Measurements from ENCODE around the gene FOXO3. TPM values are rescaled to one million over a fixed set of nuclear protein-coding genes. Genes with fewer than 3 reads are reported as not detected.

The FOXO3 gene
- 10 to 100 TPM in 1 of 2 donors, 1 to 10 TPM in 1; 9.6 to 15.3 TPM for polyA plus RNA-seq

- H3K4me1 ChIP-seq (ENCODE audit: control insufficient read depth in 2 of 2, insufficient read depth in 2 of 2, low read length in 1 of 2), result peaks cover 0 to 2% of the 10 kb centered on the region in 2 donors
- no peaks in the 10 kb centered on the region for H3K36me3 ChIP-seq (ENCODE audit: control insufficient read depth in 2 of 2, insufficient read depth in 2 of 2, low read length in 1 of 2)
- 2 to 3% methylated on average over 76 to 109 of the region's 110 CpGs for WGBS, 2 donors
- H3K4me3 ChIP-seq (ENCODE audit: low read depth in 1 of 2, low read length in 2 of 2), result peak within 1 kb of the TSS; percentile 86 to 89
- no peaks in the 10 kb centered on the region for H3K27me3 ChIP-seq (ENCODE audit: control insufficient read depth in 1 of 2, insufficient read depth in 2 of 2, low read length in 2 of 2)
- H3K9me3 ChIP-seq (ENCODE audit: control insufficient read depth in 2 of 2, insufficient read depth in 1 of 2, low read depth in 1 of 2, low read length in 1 of 2), result no peaks in the 10 kb centered on the region
- H3K27ac ChIP-seq (ENCODE audit: low read depth in 2 of 2, low read length in 1 of 2), result peak within 1 kb of the TSS; percentile 91 to 99
Measured at GRCh38 chr6:108560463-108561308, at the start of gene FOXO3. Gene FOXO3, plus strand, starts transcription at chr6:108560917. Its CDS starts 292 bp downstream, at chr6:108561209.

DNA sequence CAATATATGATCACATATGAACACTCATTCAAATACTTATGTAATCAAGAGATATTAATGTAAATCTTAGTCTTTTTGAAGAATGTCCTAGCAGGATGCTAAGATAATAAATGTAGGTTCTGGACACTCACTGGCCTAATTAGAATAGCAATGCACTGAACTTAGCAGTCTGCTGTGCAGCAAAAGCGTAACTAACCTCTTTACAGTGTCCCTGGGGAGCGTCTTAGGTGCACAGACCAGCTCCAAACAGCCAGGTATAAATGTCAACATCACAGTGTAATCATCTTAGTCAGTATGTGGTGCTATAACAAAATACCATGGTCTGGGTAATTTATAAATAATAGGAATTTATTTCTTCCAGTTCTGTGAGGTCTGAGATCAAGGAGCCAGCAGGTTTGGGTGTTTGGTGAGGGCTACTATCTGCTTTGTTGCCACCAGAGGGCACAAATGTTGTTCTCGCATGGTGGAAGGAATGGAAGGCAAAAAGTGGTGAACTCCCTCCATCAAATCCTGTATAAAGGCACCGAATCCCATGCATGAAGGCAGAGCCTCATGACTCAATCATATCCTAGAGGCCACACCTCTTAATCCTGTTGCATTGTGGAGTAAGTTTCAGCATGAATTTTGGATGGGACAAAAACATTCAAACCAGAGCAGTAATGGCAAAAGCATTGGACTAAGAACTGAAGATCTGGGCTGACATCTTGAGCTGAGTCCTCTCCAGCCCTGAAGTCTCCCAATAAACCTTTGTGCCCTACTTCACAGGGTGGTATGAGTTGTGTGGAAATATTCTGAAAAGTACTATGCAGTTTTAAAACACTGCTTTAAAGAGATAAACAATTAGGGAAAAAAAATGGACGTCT, 41.8 kb upstream of the FOXO3 start:
- Histone ChIP-seq H3K4me1 (ENCODE audit: control insufficient read depth in 2 of 2, insufficient read depth in 2 of 2, low read length in 1 of 2) (no peaks in the 10 kb centered on the region), H3K27ac (ENCODE audit: low read depth in 2 of 2, low read length in 1 of 2) (no peak overlapping the region), H3K4me3 (ENCODE audit: low read depth in 1 of 2, low read length in 2 of 2) (no peak overlapping the region), H3K27me3 (ENCODE audit: control insufficient read depth in 1 of 2, insufficient read depth in 2 of 2, low read length in 2 of 2) (no peaks in the 10 kb centered on the region), H3K9me3 (ENCODE audit: control insufficient read depth in 2 of 2, insufficient read depth in 1 of 2, low read depth in 1 of 2, low read length in 1 of 2) (no peaks in the 10 kb centered on the region), H3K36me3 (ENCODE audit: control insufficient read depth in 2 of 2, insufficient read depth in 2 of 2, low read length in 1 of 2) (peaks cover 0 to 2% of the 10 kb centered on the region in 2 donors)
- WGBS, 2 donors, result 78 to 79% methylated on average over 5 of the region's 5 CpGs

DNA sequence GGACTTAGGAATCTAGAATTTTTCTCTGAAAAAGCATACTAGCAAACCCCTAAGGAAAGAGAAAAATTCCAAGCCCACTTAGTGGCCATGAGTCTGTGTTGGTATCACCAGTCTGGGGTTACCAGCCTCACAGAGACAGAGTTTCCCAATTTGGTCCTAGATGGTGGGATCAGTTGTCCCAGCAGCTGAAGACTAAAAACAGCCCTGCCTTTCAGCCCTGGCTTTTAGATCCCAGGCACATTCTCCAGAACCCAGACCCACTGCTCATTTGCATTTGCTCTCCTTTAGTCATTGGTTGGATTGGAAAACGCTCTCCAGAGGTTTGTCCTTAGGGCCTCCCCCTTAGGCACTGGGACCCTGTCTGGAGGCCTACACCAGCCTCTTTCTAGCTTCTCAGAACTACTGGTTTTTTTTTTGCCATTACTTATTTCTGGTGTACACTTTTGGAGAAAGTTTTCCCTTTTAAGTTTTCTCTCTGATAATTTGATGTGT, 39.1 kb upstream of the FOXO3 start:
- H3K27me3 ChIP-seq (ENCODE audit: control insufficient read depth in 1 of 2, insufficient read depth in 2 of 2, low read length in 2 of 2), result no peaks in the 10 kb centered on the region
- no peaks in the 10 kb centered on the region for H3K9me3 ChIP-seq (ENCODE audit: control insufficient read depth in 2 of 2, insufficient read depth in 1 of 2, low read depth in 1 of 2, low read length in 1 of 2)
- 91 to 96% methylated on average over 1 of the region's 1 CpG for WGBS, 2 donors
- H3K4me3 ChIP-seq (ENCODE audit: low read depth in 1 of 2, low read length in 2 of 2), result no peak overlapping the region
- H3K4me1 ChIP-seq (ENCODE audit: control insufficient read depth in 2 of 2, insufficient read depth in 2 of 2, low read length in 1 of 2), result no peaks in the 10 kb centered on the region
- peaks cover 0 to 2% of the 10 kb centered on the region in 2 donors for H3K36me3 ChIP-seq (ENCODE audit: control insufficient read depth in 2 of 2, insufficient read depth in 2 of 2, low read length in 1 of 2)
- H3K27ac ChIP-seq (ENCODE audit: low read depth in 2 of 2, low read length in 1 of 2), result no peak overlapping the region

DNA sequence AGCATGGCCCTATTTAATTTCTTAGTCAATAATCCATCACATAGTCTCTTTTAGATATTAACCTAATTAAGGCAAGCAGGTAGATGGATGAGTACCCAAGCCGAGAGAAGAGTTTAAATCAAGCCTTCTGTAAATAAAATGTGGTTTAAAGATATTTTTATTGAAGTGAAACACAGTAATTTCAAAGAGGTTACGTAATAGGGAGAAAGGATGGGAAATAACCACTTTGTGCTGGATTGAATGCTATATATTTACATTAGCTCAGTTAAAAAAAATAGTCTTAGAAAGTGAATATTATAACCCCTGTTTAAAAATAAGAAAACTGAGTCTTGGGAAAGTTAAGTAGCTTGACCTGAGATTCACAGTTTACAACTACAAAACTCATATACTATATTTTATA, 37.0 kb upstream of the FOXO3 start:
- 83 to 86% methylated on average over 2 of the region's 2 CpGs for WGBS, 2 donors
- Histone ChIP-seq H3K4me3 (ENCODE audit: low read depth in 1 of 2, low read length in 2 of 2) (no peak overlapping the region), H3K27ac (ENCODE audit: low read depth in 2 of 2, low read length in 1 of 2) (no peak overlapping the region), H3K36me3 (ENCODE audit: control insufficient read depth in 2 of 2, insufficient read depth in 2 of 2, low read length in 1 of 2) (peaks cover 0 to 2% of the 10 kb centered on the region in 2 donors), H3K9me3 (ENCODE audit: control insufficient read depth in 2 of 2, insufficient read depth in 1 of 2, low read depth in 1 of 2, low read length in 1 of 2) (no peaks in the 10 kb centered on the region), H3K4me1 (ENCODE audit: control insufficient read depth in 2 of 2, insufficient read depth in 2 of 2, low read length in 1 of 2) (no peaks in the 10 kb centered on the region), H3K27me3 (ENCODE audit: control insufficient read depth in 1 of 2, insufficient read depth in 2 of 2, low read length in 2 of 2) (no peaks in the 10 kb centered on the region)

DNA sequence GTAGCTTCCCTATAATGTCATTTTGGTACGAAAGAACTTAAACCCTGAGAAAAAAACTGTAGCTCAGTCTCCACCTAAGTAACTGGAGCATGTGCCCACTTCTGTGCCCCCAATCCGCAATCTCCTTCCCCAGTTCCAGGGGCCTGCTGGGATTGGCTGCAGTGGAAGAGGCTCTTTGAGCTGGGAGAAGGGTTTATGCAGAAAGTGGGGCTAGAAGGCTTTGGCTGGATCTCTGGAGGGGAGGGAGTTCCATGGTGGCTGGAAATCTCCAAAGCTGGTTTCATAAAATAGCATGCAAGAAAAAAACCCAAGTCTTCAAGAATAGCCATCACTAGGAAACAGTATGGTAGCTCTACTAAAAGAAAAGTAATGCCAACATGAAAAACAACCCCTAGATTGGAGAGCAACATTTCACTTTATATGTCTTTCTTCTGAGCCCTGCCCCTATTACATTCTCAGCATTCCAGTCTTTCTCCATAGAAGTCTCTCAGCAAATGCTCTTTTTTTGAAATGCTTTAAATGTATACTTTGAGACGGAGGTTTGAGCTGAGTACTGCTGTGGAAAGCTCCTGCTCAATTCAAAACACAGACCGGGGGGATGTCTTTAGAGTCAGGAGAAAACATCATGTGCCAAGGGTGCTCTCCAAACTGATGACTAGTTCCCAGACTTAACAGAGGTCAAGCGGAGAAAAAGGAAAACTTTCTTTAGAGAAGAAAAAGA, 36.0 kb upstream of the FOXO3 start:
- H3K4me3 ChIP-seq (ENCODE audit: low read depth in 1 of 2, low read length in 2 of 2), result no peak overlapping the region
- H3K27me3 ChIP-seq (ENCODE audit: control insufficient read depth in 1 of 2, insufficient read depth in 2 of 2, low read length in 2 of 2), result no peaks in the 10 kb centered on the region
- 84% methylated on average over 5 of the region's 5 CpGs for WGBS, 2 donors
- H3K4me1 ChIP-seq (ENCODE audit: control insufficient read depth in 2 of 2, insufficient read depth in 2 of 2, low read length in 1 of 2), result no peaks in the 10 kb centered on the region
- no peak overlapping the region for H3K27ac ChIP-seq (ENCODE audit: low read depth in 2 of 2, low read length in 1 of 2)
- H3K36me3 ChIP-seq (ENCODE audit: control insufficient read depth in 2 of 2, insufficient read depth in 2 of 2, low read length in 1 of 2), result peaks cover 0 to 2% of the 10 kb centered on the region in 2 donors
- no peaks in the 10 kb centered on the region for H3K9me3 ChIP-seq (ENCODE audit: control insufficient read depth in 2 of 2, insufficient read depth in 1 of 2, low read depth in 1 of 2, low read length in 1 of 2)

DNA sequence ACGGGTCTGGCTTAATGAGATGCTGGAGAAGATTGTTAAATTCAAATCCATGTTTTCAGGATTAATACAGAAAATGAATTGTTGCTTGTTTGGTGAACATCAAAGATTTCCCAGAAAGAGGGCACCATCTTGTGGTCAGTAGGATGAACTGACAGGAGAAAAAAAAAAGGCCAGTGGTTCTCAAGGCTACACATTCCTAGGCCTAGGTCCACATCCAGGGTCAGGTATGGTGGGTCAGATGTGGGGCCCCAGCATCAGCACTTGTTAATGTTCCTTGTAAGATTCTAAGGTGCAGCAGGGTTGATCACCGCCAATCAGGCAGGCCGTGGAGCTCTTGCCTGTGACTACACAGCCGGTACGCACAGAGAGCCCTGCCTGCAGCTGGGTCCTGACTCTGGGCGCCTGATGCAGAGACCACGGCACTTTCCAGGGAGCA, 34.0 kb upstream of the FOXO3 start:
- Histone ChIP-seq H3K27ac (ENCODE audit: low read depth in 2 of 2, low read length in 1 of 2) (no peak overlapping the region), H3K9me3 (ENCODE audit: control insufficient read depth in 2 of 2, insufficient read depth in 1 of 2, low read depth in 1 of 2, low read length in 1 of 2) (no peaks in the 10 kb centered on the region), H3K4me3 (ENCODE audit: low read depth in 1 of 2, low read length in 2 of 2) (no peak overlapping the region), H3K36me3 (ENCODE audit: control insufficient read depth in 2 of 2, insufficient read depth in 2 of 2, low read length in 1 of 2) (peaks cover 0 to 2% of the 10 kb centered on the region in 2 donors), H3K27me3 (ENCODE audit: control insufficient read depth in 1 of 2, insufficient read depth in 2 of 2, low read length in 2 of 2) (no peaks in the 10 kb centered on the region), H3K4me1 (ENCODE audit: control insufficient read depth in 2 of 2, insufficient read depth in 2 of 2, low read length in 1 of 2) (no peaks in the 10 kb centered on the region)
- 76 to 77% methylated on average over 7 of the region's 7 CpGs for WGBS, 2 donors

DNA sequence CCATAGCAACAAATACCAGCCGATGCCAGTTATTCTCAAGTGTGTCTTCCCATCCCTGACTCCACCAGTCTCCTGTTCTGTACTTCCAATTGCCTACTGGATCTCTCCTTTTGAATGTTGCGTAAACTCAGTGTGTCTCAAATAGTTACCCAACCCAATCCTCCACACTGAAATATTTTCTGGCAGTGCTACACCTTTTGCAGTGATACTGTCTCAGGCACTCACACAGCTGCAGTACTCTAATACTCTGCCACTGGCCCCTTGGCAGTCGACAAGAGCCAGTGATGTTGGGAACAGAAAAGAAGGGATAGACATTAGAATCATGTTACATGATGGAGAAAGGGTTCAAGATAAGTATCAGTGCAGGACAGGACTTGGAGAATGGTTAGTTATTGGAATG, 31.8 kb upstream of the FOXO3 start:
- WGBS, 2 donors, result 74 to 80% methylated on average over 3 of the region's 3 CpGs
- Histone ChIP-seq H3K4me3 (ENCODE audit: low read depth in 1 of 2, low read length in 2 of 2) (no peak overlapping the region), H3K27me3 (ENCODE audit: control insufficient read depth in 1 of 2, insufficient read depth in 2 of 2, low read length in 2 of 2) (no peaks in the 10 kb centered on the region), H3K9me3 (ENCODE audit: control insufficient read depth in 2 of 2, insufficient read depth in 1 of 2, low read depth in 1 of 2, low read length in 1 of 2) (no peaks in the 10 kb centered on the region), H3K27ac (ENCODE audit: low read depth in 2 of 2, low read length in 1 of 2) (no peak overlapping the region), H3K36me3 (ENCODE audit: control insufficient read depth in 2 of 2, insufficient read depth in 2 of 2, low read length in 1 of 2) (no peaks in the 10 kb centered on the region), H3K4me1 (ENCODE audit: control insufficient read depth in 2 of 2, insufficient read depth in 2 of 2, low read length in 1 of 2) (no peaks in the 10 kb centered on the region)

DNA sequence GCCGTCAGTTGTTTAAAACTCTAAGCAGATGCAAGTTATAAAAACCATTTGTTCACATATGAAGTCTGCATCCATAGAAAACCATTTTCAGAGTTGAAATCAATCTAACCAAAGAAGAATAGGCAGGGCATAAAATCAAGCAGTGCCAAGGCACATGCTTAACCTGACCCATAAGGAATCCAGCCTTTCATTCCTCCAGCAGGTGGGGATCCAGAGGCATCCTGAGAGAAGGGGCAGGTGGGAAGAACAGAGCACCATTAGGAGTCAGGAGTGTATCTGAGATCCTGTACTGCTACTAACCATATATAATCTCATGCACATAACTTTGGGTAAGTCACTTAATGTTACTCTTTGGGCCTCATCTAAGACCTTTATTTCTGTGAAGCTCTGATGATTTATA, 29.4 kb upstream of the FOXO3 start:
- no peaks in the 10 kb centered on the region for H3K4me1 ChIP-seq (ENCODE audit: control insufficient read depth in 2 of 2, insufficient read depth in 2 of 2, low read length in 1 of 2)
- H3K36me3 ChIP-seq (ENCODE audit: control insufficient read depth in 2 of 2, insufficient read depth in 2 of 2, low read length in 1 of 2), result no peaks in the 10 kb centered on the region
- H3K27ac ChIP-seq (ENCODE audit: low read depth in 2 of 2, low read length in 1 of 2), result no peak overlapping the region
- WGBS, 2 donors, result 77 to 83% methylated on average over 1 of the region's 1 CpG
- no peaks in the 10 kb centered on the region for H3K27me3 ChIP-seq (ENCODE audit: control insufficient read depth in 1 of 2, insufficient read depth in 2 of 2, low read length in 2 of 2)
- H3K9me3 ChIP-seq (ENCODE audit: control insufficient read depth in 2 of 2, insufficient read depth in 1 of 2, low read depth in 1 of 2, low read length in 1 of 2), result no peaks in the 10 kb centered on the region
- no peak overlapping the region for H3K4me3 ChIP-seq (ENCODE audit: low read depth in 1 of 2, low read length in 2 of 2)

GRCh38 chr6:108535114-108535742, 25.5 kb upstream of the FOXO3 start:
- 91% methylated on average over 11 of the region's 11 CpGs for WGBS, 2 donors
- no peak overlapping the region for H3K27ac ChIP-seq (ENCODE audit: low read depth in 2 of 2, low read length in 1 of 2)
- no peaks in the 10 kb centered on the region for H3K27me3 ChIP-seq (ENCODE audit: control insufficient read depth in 1 of 2, insufficient read depth in 2 of 2, low read length in 2 of 2)
- H3K36me3 ChIP-seq (ENCODE audit: control insufficient read depth in 2 of 2, insufficient read depth in 2 of 2, low read length in 1 of 2), result no peaks in the 10 kb centered on the region
- no peaks in the 10 kb centered on the region for H3K9me3 ChIP-seq (ENCODE audit: control insufficient read depth in 2 of 2, insufficient read depth in 1 of 2, low read depth in 1 of 2, low read length in 1 of 2)
- no peaks in the 10 kb centered on the region for H3K4me1 ChIP-seq (ENCODE audit: control insufficient read depth in 2 of 2, insufficient read depth in 2 of 2, low read length in 1 of 2)
- H3K4me3 ChIP-seq (ENCODE audit: low read depth in 1 of 2, low read length in 2 of 2), result no peak overlapping the region
